Caco-2 (cell line): ENCODE results near the gene ERCC6L. TPM values are rescaled to one million over a fixed set of nuclear protein-coding genes. Genes with fewer than 3 reads are reported as not detected.
A peak's percentile ranks its signal among the peaks of the same experiment; 100 is the strongest.

Experiments used
- Bru-seq: library from RNA; stranded (reverse); fragments of 400-500 nt; gene quantifications from one replicate; lab custom pipeline; 2021; lab: Mats Ljungman, UMichigan
- BruChase-seq, 2 experiments: library from RNA; stranded (reverse); fragments of 400-500 nt; gene quantifications; one replicate each; lab custom pipeline; 2021; lab: Mats Ljungman, UMichigan
- BruUV-seq: library from RNA; stranded (reverse); fragments of 400-500 nt; replicated peaks from 2 replicates; lab custom pipeline; 2021; lab: Mats Ljungman, UMichigan
- CTCF ChIA-PET: fragments of 300-600 bp; sonication (Branson Sonifier 250); formaldehyde crosslinking; loops from one replicate; lab custom pipeline; 2022; ENCODE audit warnings: antibody characterized with exemption; lab: Charles Lee
- POLR2A ChIA-PET: fragments of 300-600 bp; sonication (Branson Sonifier 250); formaldehyde crosslinking; loops from one replicate; lab custom pipeline; 2022; ENCODE audit warnings: antibody characterized with exemption; lab: Charles Lee
- DNase-seq, 2 experiments: peaks; one replicate each; pipeline versions ENCODE4 v3.0.0 to v3.0.0-alpha.2; 2020 to 2022
- H3K27me3 ChIP-seq: replicated peaks from 2 replicates; pipeline ENCODE4 v1.6.0; 2011; ENCODE audit warnings: low read length; ENCODE audit not compliant: control insufficient read depth, insufficient read depth
- H3K36me3 ChIP-seq: 2 replicates; pipeline ENCODE4 v1.5.1; 2011; ENCODE audit warnings: low read length; ENCODE audit not compliant: control insufficient read depth, insufficient read depth
- H3K4me1 ChIP-seq: fragments of 250-450 bp; sonication (Bioruptor Pico); 2 replicates; pipeline ENCODE4 v1.5.1; 2020; ENCODE audit warnings: mild to moderate bottlenecking
- H3K4me3 ChIP-seq: 2 replicates; pipeline ENCODE4 v1.5.1; 2011; ENCODE audit warnings: low read depth, mild to moderate bottlenecking, control low read depth, low read length
- H3K9me3 ChIP-seq: fragments of 250-450 bp; sonication (Bioruptor Pico); 2 replicates; pipeline ENCODE4 v1.5.1; 2020; ENCODE audit warnings: mild to moderate bottlenecking, moderate library complexity
- H3K27ac Mint-ChIP-seq: one replicate; pipeline ENCODE4 v1.8.0; 2022; ENCODE audit warnings: mixed read lengths; ENCODE audit not compliant: unreplicated experiment
- H3K27me3 Mint-ChIP-seq: one replicate; pipeline ENCODE4 v1.8.0; 2022; ENCODE audit warnings: mixed read lengths; ENCODE audit not compliant: insufficient read depth, unreplicated experiment
- H3K36me3 Mint-ChIP-seq: one replicate; pipeline ENCODE4 v1.8.0; 2022; ENCODE audit warnings: mild to moderate bottlenecking, mixed read lengths; ENCODE audit not compliant: insufficient read depth, unreplicated experiment
- H3K4me1 Mint-ChIP-seq: one replicate; pipeline ENCODE4 v1.8.0; 2022; ENCODE audit warnings: low read depth, mixed read lengths; ENCODE audit not compliant: unreplicated experiment
- H3K4me3 Mint-ChIP-seq: one replicate; pipeline ENCODE4 v1.8.0; 2022; ENCODE audit warnings: mild to moderate bottlenecking, moderate library complexity, mixed read lengths; ENCODE audit not compliant: unreplicated experiment
- H3K9me3 Mint-ChIP-seq: one replicate; pipeline ENCODE4 v1.8.0; 2022; ENCODE audit warnings: mixed read lengths; ENCODE audit not compliant: unreplicated experiment
- CTCF ChIP-seq, 2 experiments: fragments of 200-600 bp in 1 of 2; IDR thresholded peaks; 1 replicate in 1 of 2; 2 replicates in 1 of 2; pipeline versions ENCODE4 v1.5.1 to v1.8.0; 2011 to 2022; ENCODE audit warnings: antibody characterized with exemption in 1 of 2, control low read depth in 1 of 2, inconsistent platforms in 1 of 2, low read depth in 1 of 2, low read length in 1 of 2, mild to moderate bottlenecking in 1 of 2, moderate library complexity in 1 of 2; ENCODE audit not compliant: insufficient read depth in 1 of 2, severe bottlenecking in 1 of 2, unreplicated experiment in 1 of 2
- intact Hi-C: fragments of 100-400 bp; cut with micrococcal nuclease; formaldehyde crosslinking; loops from one replicate; pipeline ENCODE4 v1.10.0; 2022; ENCODE audit not compliant: unreplicated experiment
- long read RNA-seq: library from polyadenylated mRNA; stranded (forward); transcript quantifications from one replicate; pipeline ENCODE4 v2.0.0, GENCODE V29; 2022
- total RNA-seq: library from RNA; stranded (reverse); gene quantifications from 2 replicates; pipeline ENCODE4 v1.2.3, GENCODE V29; 2022

ERCC6L gene
- total RNA-seq (9.7 and 10.2 TPM in 2 replicates), Bru-seq, nascent RNA (percentile 63 among the genes with signal in this experiment), BruChase-seq, experiment 1, labeled RNA remaining after a 2-hour chase (percentile 75 among the genes with signal in this experiment), BruChase-seq, experiment 2, labeled RNA remaining after a 6-hour chase (percentile 61 among the genes with signal in this experiment)
- long read RNA-seq, full-length matches to known transcripts, result 11 of 17 reads
- long read RNA-seq, partial matches to known transcripts, result 0 of 17 reads
- long read RNA-seq, other reads (novel, unspliced or antisense), result 6 of 17 reads

- no peaks in the 10 kb centered on the region for H3K36me3 ChIP-seq
- H3K27me3 ChIP-seq, result no peaks in the 10 kb centered on the region; the same call in 1 of the 2 replicates
- no TSS peak for BruUV-seq
- H3K4me3 ChIP-seq, result peak within 1 kb of the TSS; percentile 62
- Mint-ChIP-seq H3K27me3 (no peaks in the 10 kb centered on the region), H3K4me1 (no peaks in the 10 kb centered on the region), H3K36me3 (peaks cover 12% of the 10 kb centered on the region), H3K27ac (peak within 1 kb of the TSS; percentile 50), H3K4me3 (peak within 1 kb of the TSS; percentile 89), H3K9me3 (no peaks in the 10 kb centered on the region)
- H3K9me3 ChIP-seq, result no peaks in the 10 kb centered on the region
- ChIA-PET CTCF (interaction anchor here (1.0 kb wide), 2 partner anchors 38 to 221 kb away, joined by 4 read pairs; partner anchors contain the start of gene RPS4X), POLR2A (interaction anchor here (0.5 to 1.3 kb wide), 10 partner anchors 9 to 873 kb away, joined by 3 to 14 read pairs (median 3); partner anchors contain the start of genes PIN4, RPS4X and RTL5)
- no peaks in the 10 kb centered on the region for H3K4me1 ChIP-seq
- TF ChIP-seq CTCF (IDR thresholded peaks at IDR 0.05; ENCODE audit: insufficient read depth in 1 of 2, low read depth in 1 of 2, low read length in 1 of 2, severe bottlenecking in 1 of 2, unreplicated experiment in 1 of 2), result no peak
- intact Hi-C loops, result loop anchor here (1.0 kb wide), 1 partner anchor 58 kb away; the partner anchor contains the start of gene PIN4
- peak; percentile 90 for DNase-seq
Measured at GRCh38 chrX:72238721-72239475, at the start of gene ERCC6L. Gene ERCC6L, minus strand, starts transcription at chrX:72239027. Its CDS starts 116 bp downstream, at chrX:72238911.

- BruUV-seq, result no TSS peak
- Mint-ChIP-seq H3K27ac (no peak overlapping the region), H3K27me3 (no peaks in the 10 kb centered on the region), H3K4me1 (peaks cover 10% of the 10 kb centered on the region), H3K4me3 (no peak overlapping the region), H3K9me3 (no peaks in the 10 kb centered on the region), H3K36me3 (peaks cover under 1% of the 10 kb centered on the region)
- intact Hi-C loops, result no loop called here
- Histone ChIP-seq H3K9me3 (no peaks in the 10 kb centered on the region), H3K27me3 (no peaks in the 10 kb centered on the region), H3K4me3 (no peak overlapping the region), H3K36me3 (no peaks in the 10 kb centered on the region), H3K4me1 (no peaks in the 10 kb centered on the region)
- TF ChIP-seq CTCF (IDR thresholded peaks at IDR 0.05; ENCODE audit: insufficient read depth in 1 of 2, low read depth in 1 of 2, low read length in 1 of 2, severe bottlenecking in 1 of 2, unreplicated experiment in 1 of 2), result no peak
- CTCF ChIA-PET, result no interaction called here
- POLR2A ChIA-PET, result no interaction called here
- no peak for DNase-seq
Measured at GRCh38 chrX:72282302-72282701, 43.5 kb upstream of the ERCC6L start.

- no peaks in the 10 kb centered on the region for H3K9me3 Mint-ChIP-seq
- no peak overlapping the region for H3K4me3 Mint-ChIP-seq
- no peak overlapping the region for H3K27ac Mint-ChIP-seq
- intact Hi-C loops, result no loop called here
- H3K27me3 ChIP-seq, result no peaks in the 10 kb centered on the region
- H3K4me3 ChIP-seq, result no peak overlapping the region
- no peaks in the 10 kb centered on the region for H3K9me3 ChIP-seq
- H3K36me3 Mint-ChIP-seq, result peaks cover 16% of the 10 kb centered on the region
- ChIA-PET CTCF (no interaction called here), POLR2A (interaction anchor here (0.5 kb wide), 1 partner anchor 10 kb away, joined by 3 read pairs; no protein-coding TSS in a partner anchor)
- BruUV-seq, result no TSS peak
- no peaks in the 10 kb centered on the region for H3K36me3 ChIP-seq
- no peak for DNase-seq
- peaks cover 10% of the 10 kb centered on the region for H3K4me1 Mint-ChIP-seq
- no peak for TF ChIP-seq CTCF (IDR thresholded peaks at IDR 0.05; ENCODE audit: insufficient read depth in 1 of 2, low read depth in 1 of 2, low read length in 1 of 2, severe bottlenecking in 1 of 2, unreplicated experiment in 1 of 2)
- H3K4me1 ChIP-seq, result no peaks in the 10 kb centered on the region
- no peaks in the 10 kb centered on the region for H3K27me3 Mint-ChIP-seq
Measured at GRCh38 chrX:72280321-72280845, 41.6 kb upstream of the ERCC6L start.
